Naive B cell (primary cell): ENCODE measurements around the gene DUSP2. TPM values are rescaled to one million over a fixed set of nuclear protein-coding genes. Genes with fewer than 3 reads are reported as not detected.

ENCODE experiments used
- ATAC-seq, 2 donors: fragments of 150-1000 bp; cut with Tn5 transposase; 2 replicates each; pipeline ENCODE4 v1.10.0; 2021; ENCODE audit warnings: low read depth in 2 of 2, mild to moderate bottlenecking in 2 of 2, moderate library complexity in 2 of 2
- DNase-seq: peaks from one replicate; pipeline ENCODE4 v3.0.0; 2022
- H3K27ac Mint-ChIP-seq, 6 donors: one replicate each; pipeline ENCODE4 v1.8.0; 2020 to 2022; ENCODE audit warnings: mild to moderate bottlenecking in 6 of 6, mixed read lengths in 6 of 6, moderate library complexity in 5 of 6, inconsistent platforms in 2 of 6
- H3K27me3 Mint-ChIP-seq, 3 donors: one replicate each; pipeline ENCODE4 v1.8.0; 2021 to 2022; ENCODE audit warnings: mixed read lengths in 3 of 3, mild to moderate bottlenecking in 1 of 3
- H3K36me3 Mint-ChIP-seq, 2 donors: one replicate each; pipeline ENCODE4 v1.8.0; 2020 to 2022; ENCODE audit warnings: mixed read lengths in 2 of 2, inconsistent platforms in 1 of 2, mild to moderate bottlenecking in 1 of 2
- H3K4me1 Mint-ChIP-seq, 3 donors: one replicate each; pipeline ENCODE4 v1.8.0; 2020 to 2022; ENCODE audit warnings: mixed read lengths in 3 of 3, inconsistent platforms in 1 of 3, mild to moderate bottlenecking in 1 of 3, moderate library complexity in 1 of 3
- H3K4me3 Mint-ChIP-seq, 8 donors: one replicate each; pipeline ENCODE4 v1.8.0; 2020 to 2022; ENCODE audit warnings: mild to moderate bottlenecking in 8 of 8, mixed read lengths in 8 of 8, moderate library complexity in 8 of 8, inconsistent platforms in 2 of 8
- H3K9me3 Mint-ChIP-seq, 7 donors: one replicate each; pipeline ENCODE4 v1.8.0; 2020 to 2022; ENCODE audit warnings: mixed read lengths in 7 of 7, mild to moderate bottlenecking in 5 of 7, inconsistent platforms in 2 of 7, moderate library complexity in 1 of 7
- polyA plus RNA-seq, 6 donors: library from polyadenylated mRNA; unstranded; fragments of 300-500 nt; fragmentation: Illumina TruSeq; gene quantifications; one replicate each; pipeline ENCODE4 v1.2.3, GENCODE V29; 2021; ENCODE audit warnings: low read depth in 6 of 6

The DUSP2 gene
- polyA plus RNA-seq, 6 donors from 2014 or later = 56.3 to 220 (median 95.9) TPM

GRCh38 chr2:96108541-96109360 lies 36.5 kb downstream of the DUSP2 start:
- Mint-ChIP-seq H3K27ac (no peak overlapping the region), H3K27me3 (peaks cover 0 to 21% (median 16%) of the 10 kb centered on the region in 3 donors), H3K36me3 (peaks cover 0 to 20% of the 10 kb centered on the region in 2 donors), H3K9me3 (peaks cover 6 to 19% (median 10%) of the 10 kb centered on the region in 7 donors), H3K4me3 (peak overlapping the region in 1 of 8 donors; percentile 42), H3K4me1 (peaks cover 0 to 12% (median 6%) of the 10 kb centered on the region in 3 donors)
- DNase-seq (no peak), ATAC-seq (no peak)

- no peak for DNase-seq
- Mint-ChIP-seq H3K9me3 (peaks cover 6 to 19% (median 10%) of the 10 kb centered on the region in 7 donors), H3K36me3 (peaks cover 0 to 20% of the 10 kb centered on the region in 2 donors), H3K4me3 (no peak overlapping the region), H3K27ac (no peak overlapping the region), H3K4me1 (peaks cover 0 to 12% (median 7%) of the 10 kb centered on the region in 3 donors), H3K27me3 (peaks cover 0 to 21% (median 16%) of the 10 kb centered on the region in 3 donors)
- ATAC-seq = no peak
Observed at GRCh38 chr2:96108151-96108540, 37.1 kb downstream of the DUSP2 start.

- no peak for ATAC-seq
- no peak overlapping the region for H3K4me3 Mint-ChIP-seq
Observed at GRCh38 chr2:96107708-96108065, 37.6 kb downstream of the DUSP2 start.

GRCh38 chr2:96106991-96107707 lies 38.1 kb downstream of the DUSP2 start:
- no peak for ATAC-seq
- Mint-ChIP-seq H3K27me3 (peaks cover 0 to 21% (median 16%) of the 10 kb centered on the region in 3 donors), H3K4me3 (no peak overlapping the region), H3K4me1 (peaks cover 0 to 12% (median 7%) of the 10 kb centered on the region in 3 donors), H3K36me3 (peaks cover 0 to 20% of the 10 kb centered on the region in 2 donors), H3K9me3 (peaks cover 6 to 19% (median 10%) of the 10 kb centered on the region in 7 donors), H3K27ac (no peak overlapping the region)
- DNase-seq = no peak

More at GRCh38 chr2:96107708-96108065, 37.6 kb downstream of the DUSP2 start:
- no peak for DNase-seq
- H3K27me3 Mint-ChIP-seq = peaks cover 0 to 21% (median 16%) of the 10 kb centered on the region in 3 donors
- H3K36me3 Mint-ChIP-seq = peaks cover 0 to 20% of the 10 kb centered on the region in 2 donors
- peaks cover 0 to 12% (median 7%) of the 10 kb centered on the region in 3 donors for H3K4me1 Mint-ChIP-seq
- no peak overlapping the region for H3K27ac Mint-ChIP-seq
- peaks cover 6 to 19% (median 10%) of the 10 kb centered on the region in 7 donors for H3K9me3 Mint-ChIP-seq

GRCh38 chr2:96105994-96106715 lies 39.1 kb downstream of the DUSP2 start:
- Mint-ChIP-seq H3K36me3 (peaks cover 0 to 20% of the 10 kb centered on the region in 2 donors), H3K4me1 (peaks cover 0 to 12% (median 7%) of the 10 kb centered on the region in 3 donors), H3K27me3 (peaks cover 0 to 21% (median 16%) of the 10 kb centered on the region in 3 donors), H3K4me3 (peak overlapping the region in 2 of 8 donors; percentile 29 to 68), H3K27ac (peak overlapping the region in 1 of 6 donors; percentile 38), H3K9me3 (peaks cover 6 to 19% (median 10%) of the 10 kb centered on the region in 7 donors)
- DNase-seq (no peak), ATAC-seq (no peak)

- Mint-ChIP-seq H3K4me1 (peaks cover 0 to 12% (median 7%) of the 10 kb centered on the region in 3 donors), H3K4me3 (no peak overlapping the region), H3K9me3 (peaks cover 6 to 19% (median 10%) of the 10 kb centered on the region in 7 donors), H3K36me3 (peaks cover 0 to 20% of the 10 kb centered on the region in 2 donors), H3K27ac (peak overlapping the region in 1 of 6 donors; percentile 66), H3K27me3 (peaks cover 0 to 21% (median 16%) of the 10 kb centered on the region in 3 donors)
- DNase-seq (no peak), ATAC-seq (no peak)
Observed at GRCh38 chr2:96105152-96105915, 39.9 kb downstream of the DUSP2 start.

- H3K4me1 Mint-ChIP-seq = peaks cover 0 to 12% (median 7%) of the 10 kb centered on the region in 3 donors
- H3K27ac Mint-ChIP-seq = no peak overlapping the region
- peaks cover 0 to 20% (median 16%) of the 10 kb centered on the region in 3 donors for H3K27me3 Mint-ChIP-seq
- ATAC-seq (no peak), DNase-seq (no peak)
- H3K36me3 Mint-ChIP-seq = peaks cover 0 to 20% of the 10 kb centered on the region in 2 donors
- H3K9me3 Mint-ChIP-seq = peaks cover 6 to 19% (median 10%) of the 10 kb centered on the region in 7 donors
- peak overlapping the region in 1 of 8 donors; percentile 37 for H3K4me3 Mint-ChIP-seq
Observed at GRCh38 chr2:96104487-96104861, 40.8 kb downstream of the DUSP2 start.

- no peak for ATAC-seq
- peaks cover 0 to 20% of the 10 kb centered on the region in 2 donors for H3K36me3 Mint-ChIP-seq
- H3K27me3 Mint-ChIP-seq = peaks cover 0 to 15% (median 14%) of the 10 kb centered on the region in 3 donors
- peak overlapping the region in 1 of 6 donors; percentile 42 for H3K27ac Mint-ChIP-seq
- DNase-seq = no peak
- no peak overlapping the region for H3K4me3 Mint-ChIP-seq
- H3K9me3 Mint-ChIP-seq = peaks cover 6 to 19% (median 10%) of the 10 kb centered on the region in 7 donors
- peaks cover 0 to 12% (median 7%) of the 10 kb centered on the region in 3 donors for H3K4me1 Mint-ChIP-seq
Observed at GRCh38 chr2:96103761-96104486, 41.3 kb downstream of the DUSP2 start.

- H3K36me3 Mint-ChIP-seq = peaks cover 0 to 20% of the 10 kb centered on the region in 2 donors
- peaks cover 2 to 8% (median 8%) of the 10 kb centered on the region in 3 donors for H3K27me3 Mint-ChIP-seq
- H3K4me3 Mint-ChIP-seq = no peak overlapping the region
- DNase-seq (no peak), ATAC-seq (no peak)
- H3K9me3 Mint-ChIP-seq = peaks cover 6 to 19% (median 10%) of the 10 kb centered on the region in 7 donors
- H3K4me1 Mint-ChIP-seq = peaks cover 0 to 12% (median 7%) of the 10 kb centered on the region in 3 donors
- H3K27ac Mint-ChIP-seq = no peak overlapping the region
Observed at GRCh38 chr2:96103187-96103601, 42.0 kb downstream of the DUSP2 start.

- ATAC-seq (no peak), DNase-seq (no peak)
- peaks cover 0 to 9% (median 5%) of the 10 kb centered on the region in 3 donors for H3K4me1 Mint-ChIP-seq
- H3K27me3 Mint-ChIP-seq = peaks cover 3 to 4% (median 3%) of the 10 kb centered on the region in 3 donors
- peaks cover 0 to 20% of the 10 kb centered on the region in 2 donors for H3K36me3 Mint-ChIP-seq
- H3K4me3 Mint-ChIP-seq = peak overlapping the region in 1 of 8 donors; percentile 22
- peak overlapping the region in 1 of 6 donors; percentile 57 for H3K27ac Mint-ChIP-seq
- peaks cover 6 to 19% (median 10%) of the 10 kb centered on the region in 7 donors for H3K9me3 Mint-ChIP-seq
Observed at GRCh38 chr2:96102596-96103186, 42.5 kb downstream of the DUSP2 start.

GRCh38 chr2:96100893-96101304 lies 44.3 kb downstream of the DUSP2 start:
- Mint-ChIP-seq H3K9me3 (peaks cover 5 to 13% (median 10%) of the 10 kb centered on the region in 7 donors), H3K4me1 (peaks cover 0 to 7% (median 5%) of the 10 kb centered on the region in 3 donors), H3K27ac (no peak overlapping the region), H3K27me3 (peaks cover 0 to 3% (median 0%) of the 10 kb centered on the region in 3 donors), H3K4me3 (no peak overlapping the region), H3K36me3 (peaks cover 0 to 13% of the 10 kb centered on the region in 2 donors)
- DNase-seq (no peak), ATAC-seq (no peak)
